ENCODE results near the gene ACTR10.

DNA sequence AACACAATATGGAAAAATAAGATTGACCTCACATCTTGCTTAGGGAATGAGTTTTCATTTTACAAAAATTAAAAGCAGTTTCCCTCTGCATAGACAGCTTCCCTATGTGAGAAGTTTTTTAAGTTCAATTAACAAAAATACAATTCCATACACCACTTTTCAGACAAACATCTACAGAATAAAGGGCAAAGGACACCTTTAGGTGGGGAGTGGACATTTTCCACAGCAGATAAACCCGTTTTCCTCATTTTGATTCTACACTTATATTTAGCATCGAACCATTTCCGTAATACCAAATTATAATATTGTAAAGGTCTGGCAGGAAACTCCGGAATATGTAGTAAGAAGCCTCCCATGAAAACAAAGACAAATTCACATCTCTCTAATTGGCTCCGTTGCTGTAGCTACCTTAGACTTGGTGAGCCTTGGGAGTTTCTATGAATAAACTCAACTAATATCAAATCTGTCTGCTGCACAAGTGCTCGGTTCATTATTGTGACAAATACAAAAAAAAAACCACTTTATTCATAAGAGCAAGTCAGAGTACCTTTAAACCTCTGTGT, 49.6 kb upstream of the ACTR10 start:
- no peak for TF ChIP-seq CTCF (IDR thresholded peaks at IDR 0.05)
- no peak for TF ChIP-seq POLR2A (IDR thresholded peaks at IDR 0.05)
- no peak for TF ChIP-seq EP300 (IDR thresholded peaks at IDR 0.05)
